Aorta (tissue), 5 donors: ENCODE data around the gene CXCL16. TPM values are rescaled to one million over a fixed set of nuclear protein-coding genes. Genes with fewer than 3 reads are reported as not detected.

Experiments used
- ATAC-seq: fragments of 200-7000 bp; cut with Tn5 transposase; one replicate; pipeline ENCODE4 v1.9.1; 2022; ENCODE audit warnings: moderate library complexity; ENCODE audit not compliant: low FRiP score
- DNase-seq, 2 donors: peaks; one replicate each; pipeline ENCODE4 v3.0.0-alpha.2; 2020
- H3K27ac ChIP-seq, 2 donors: one replicate each; pipeline ENCODE4 v1.5.1; 2013; ENCODE audit warnings: low read length in 2 of 2, mild to moderate bottlenecking in 2 of 2, moderate library complexity in 2 of 2, control low read depth in 1 of 2, inconsistent platforms in 1 of 2, low read depth in 1 of 2
- H3K27me3 ChIP-seq, 2 donors: one replicate each; pipeline ENCODE4 v1.6.1; 2013; ENCODE audit warnings: control low read depth in 1 of 2, low read length in 1 of 2, mild to moderate bottlenecking in 1 of 2, moderate library complexity in 1 of 2; ENCODE audit not compliant: insufficient read depth in 2 of 2, control insufficient read depth in 1 of 2
- H3K36me3 ChIP-seq, 2 donors: one replicate each; pipeline ENCODE4 v1.6.1; 2013; ENCODE audit warnings: control low read depth in 1 of 2, low read length in 1 of 2, mild to moderate bottlenecking in 1 of 2; ENCODE audit not compliant: insufficient read depth in 2 of 2, control insufficient read depth in 1 of 2
- H3K4me1 ChIP-seq, 2 donors: one replicate each; pipeline ENCODE4 v1.6.1; 2013; ENCODE audit warnings: low read length in 2 of 2, control low read depth in 1 of 2, mild to moderate bottlenecking in 1 of 2, moderate library complexity in 1 of 2; ENCODE audit not compliant: insufficient read depth in 2 of 2, control insufficient read depth in 1 of 2
- H3K4me3 ChIP-seq, 2 donors: one replicate each; pipeline ENCODE4 v1.5.1; 2013; ENCODE audit warnings: low read length in 2 of 2, control low read depth in 1 of 2, mild to moderate bottlenecking in 1 of 2
- H3K9me3 ChIP-seq: one replicate; pipeline ENCODE4 v1.6.1; 2013; ENCODE audit warnings: mild to moderate bottlenecking, low read length; ENCODE audit not compliant: control insufficient read depth
- WGBS, 2 donors: extraction: QIAGEN DNeasy Blood & Tissue Kit; methylation state at CpG; one replicate each; pipeline ENCODE4 v1.1.7; 2013; 5-methylcytosine and 5-hydroxymethylcytosine counted together
- intact Hi-C, 2 donors: fragments of 100-400 bp; cut with DNase I; formaldehyde crosslinking; loops; one replicate each; pipeline versions ENCODE4 v1.14.2 to v1.15.0; 2022
- polyA plus RNA-seq, 2 donors: library from polyadenylated mRNA; stranded (reverse); fragments of 200-250 nt; gene quantifications; one replicate each; pipeline ENCODE4 v1.2.3, GENCODE V29; 2013
- total RNA-seq, 2 donors: library from RNA; stranded (reverse); fragmentation: NEBNext Ultra II Directional; extraction: Animal tissue kit (Norgen Biotek cat#: 25700); gene quantifications; one replicate each; pipeline ENCODE4 v1.2.1, GENCODE V29; 2021
- donor health status: healthy with polysubstance abuse.
- donor health status: Bipolar disorder and iron deficiency.
- donor health status: DM: no; HTN: no; CAD: no.
- donor health status: DM: no; HTN: no; CAD: no.
- donor health status: DM: yes; HTN: yes; CAD: no.

The CXCL16 gene
- total and polyA plus RNA-seq, 4 donors: 11.0 to 64.0 (median 34.8) TPM

- H3K9me3 ChIP-seq: no peaks in the 10 kb centered on the region
- DNase-seq (peak in 1 of 2 donors; percentile 68), ATAC-seq (no peak)
- intact Hi-C loops: loop anchor here (5.0 to 10.0 kb wide), 3 partner anchors 49 to 161 kb away; partner anchors contain the start of genes C17orf107 (in 1 of the 2), GLTPD2 (in 1 of the 2) and VMO1 (in 1 of the 2)
- H3K27me3 ChIP-seq: no peaks in the 10 kb centered on the region
- no peak overlapping the region for H3K27ac ChIP-seq
- no peak overlapping the region for H3K4me3 ChIP-seq
- no peaks in the 10 kb centered on the region for H3K4me1 ChIP-seq
- H3K36me3 ChIP-seq: no peaks in the 10 kb centered on the region
- WGBS, 2 donors: 79 to 81% methylated on average over 9 of the region's 9 CpGs
Observed at GRCh38 chr17:4735876-4736651, 3.7 kb downstream of the CXCL16 start.

GRCh38 chr17:4734857-4735475 lies 4.8 kb downstream of the CXCL16 start:
- DNase-seq (peak in 1 of 2 donors; percentile 46), ATAC-seq (no peak)
- Histone ChIP-seq H3K27ac (no peak overlapping the region), H3K27me3 (no peaks in the 10 kb centered on the region), H3K4me3 (no peak overlapping the region), H3K9me3 (no peaks in the 10 kb centered on the region), H3K4me1 (no peaks in the 10 kb centered on the region), H3K36me3 (no peaks in the 10 kb centered on the region)
- WGBS, 2 donors: 91 to 92% methylated on average over 8 of the region's 8 CpGs
- intact Hi-C loops: loop anchor here (5.0 to 10.0 kb wide), 5 partner anchors 50 to 162 kb away; partner anchors contain the start of genes GLTPD2 (in 2 of the 2), VMO1 (in 2 of the 2) and C17orf107 (in 1 of the 2)

GRCh38 chr17:4733073-4733531 lies 6.6 kb downstream of the CXCL16 start:
- Histone ChIP-seq H3K36me3 (no peaks in the 10 kb centered on the region), H3K27me3 (no peaks in the 10 kb centered on the region), H3K4me3 (no peak overlapping the region), H3K27ac (no peak overlapping the region), H3K9me3 (no peaks in the 10 kb centered on the region), H3K4me1 (no peaks in the 10 kb centered on the region)
- DNase-seq: peak in 1 of 2 donors; percentile 76
- ATAC-seq: no peak
- 81 to 84% methylated on average over 6 of the region's 6 CpGs for WGBS, 2 donors
- intact Hi-C loops: loop anchor here (5.0 to 10.0 kb wide), 4 partner anchors 52 to 154 kb away; partner anchors contain the start of genes GLTPD2 (in 2 of the 2) and VMO1 (in 2 of the 2)

- H3K36me3 ChIP-seq: no peaks in the 10 kb centered on the region
- WGBS, 2 donors: 34 to 45% methylated on average over 3 of the region's 3 CpGs
- H3K27ac ChIP-seq: no peak overlapping the region
- no peaks in the 10 kb centered on the region for H3K27me3 ChIP-seq
- no peak overlapping the region for H3K4me3 ChIP-seq
- intact Hi-C loops: no loop called here
- DNase-seq (no peak), ATAC-seq (no peak)
- H3K9me3 ChIP-seq: no peaks in the 10 kb centered on the region
- H3K4me1 ChIP-seq: no peaks in the 10 kb centered on the region
Observed at GRCh38 chr17:4728124-4728523, 11.6 kb downstream of the CXCL16 start.

- Histone ChIP-seq H3K4me1 (no peaks in the 10 kb centered on the region), H3K27ac (no peak overlapping the region), H3K4me3 (no peak overlapping the region), H3K36me3 (no peaks in the 10 kb centered on the region), H3K27me3 (no peaks in the 10 kb centered on the region), H3K9me3 (no peaks in the 10 kb centered on the region)
- no peak for DNase-seq
- ATAC-seq: no peak
- intact Hi-C loops: no loop called here
- 81 to 84% methylated on average over 8 to 9 of the region's 9 CpGs for WGBS, 2 donors
Observed at GRCh38 chr17:4725646-4726310, 13.9 kb downstream of the CXCL16 start.

GRCh38 chr17:4724650-4725049 lies 15.1 kb downstream of the CXCL16 start:
- no peak overlapping the region for H3K4me3 ChIP-seq
- no peaks in the 10 kb centered on the region for H3K36me3 ChIP-seq
- H3K4me1 ChIP-seq: no peaks in the 10 kb centered on the region
- WGBS, 2 donors: 72 to 73% methylated on average over 5 of the region's 5 CpGs
- ATAC-seq: no peak
- H3K27me3 ChIP-seq: no peaks in the 10 kb centered on the region
- no peak overlapping the region for H3K27ac ChIP-seq
- H3K9me3 ChIP-seq: no peaks in the 10 kb centered on the region
- intact Hi-C loops: no loop called here
- DNase-seq: no peak

- Histone ChIP-seq H3K9me3 (no peaks in the 10 kb centered on the region), H3K27me3 (no peaks in the 10 kb centered on the region), H3K4me1 (no peaks in the 10 kb centered on the region), H3K27ac (no peak overlapping the region), H3K36me3 (no peaks in the 10 kb centered on the region), H3K4me3 (no peak overlapping the region)
- WGBS, 2 donors: 89 to 95% methylated on average over 16 of the region's 16 CpGs
- ATAC-seq (no peak), DNase-seq (no peak)
- intact Hi-C loops: no loop called here
Observed at GRCh38 chr17:4722678-4723240, 17.0 kb downstream of the CXCL16 start.
